GM18499 (cell line): Measurements from ENCODE around the gene ASPM.
"Not testable (repeated sequence)": the region's sequence is repeated elsewhere in the genome, so short reads cannot be mapped to it uniquely, and the experiment has no call there.

ENCODE experiments used
- ATAC-seq: cut with Tn5 transposase; IDR thresholded peaks from one replicate; pipeline ENCODE4 v1.9.1; 2021; ENCODE audit warnings: moderate number of reproducible peaks; ENCODE audit not compliant: insufficient read depth, unreplicated experiment

Gene ASPM

GRCh38 chr1:197144570-197145325, 1.7 kb downstream of the ASPM start:
- ATAC-seq, result no peak

DNA sequence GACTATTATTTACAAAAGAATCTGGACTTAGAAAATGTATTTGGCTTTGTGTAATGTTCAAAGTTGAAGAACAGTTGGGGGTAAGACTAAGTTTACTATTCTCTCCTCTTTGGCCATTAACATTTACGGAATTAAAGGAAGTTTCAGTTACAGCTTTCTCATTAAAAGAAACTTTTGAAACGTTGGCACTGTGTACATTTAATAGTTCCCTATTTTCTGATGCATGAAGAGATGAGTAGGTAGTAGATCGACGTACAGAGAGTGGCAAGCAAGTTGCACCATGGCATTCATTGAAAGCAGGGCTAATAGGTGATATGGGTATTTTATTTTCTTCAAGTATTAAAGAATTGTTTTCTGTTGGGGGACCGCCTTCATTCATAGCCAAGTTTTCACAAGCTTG, 3.2 kb downstream of the ASPM start:
- no peak for ATAC-seq

DNA sequence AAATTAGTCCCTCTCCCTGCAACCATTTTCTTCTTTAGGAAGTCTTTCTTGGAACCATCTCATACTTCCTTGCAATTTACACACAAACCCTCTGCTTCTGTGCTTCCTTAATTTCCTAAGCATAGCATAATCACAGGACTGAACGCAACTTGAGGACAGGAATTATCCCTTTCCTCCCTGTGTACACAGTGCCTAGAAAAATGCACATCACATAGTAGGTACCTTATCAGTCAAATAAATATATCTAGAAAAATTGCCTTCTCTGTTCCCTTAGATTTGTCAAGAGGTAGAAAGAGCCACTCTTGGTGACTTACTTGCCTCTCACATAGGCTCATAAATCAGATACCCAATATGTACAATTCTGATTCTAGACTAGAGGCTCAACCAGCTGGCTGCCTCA, 4.9 kb downstream of the ASPM start:
- no peak for ATAC-seq

DNA sequence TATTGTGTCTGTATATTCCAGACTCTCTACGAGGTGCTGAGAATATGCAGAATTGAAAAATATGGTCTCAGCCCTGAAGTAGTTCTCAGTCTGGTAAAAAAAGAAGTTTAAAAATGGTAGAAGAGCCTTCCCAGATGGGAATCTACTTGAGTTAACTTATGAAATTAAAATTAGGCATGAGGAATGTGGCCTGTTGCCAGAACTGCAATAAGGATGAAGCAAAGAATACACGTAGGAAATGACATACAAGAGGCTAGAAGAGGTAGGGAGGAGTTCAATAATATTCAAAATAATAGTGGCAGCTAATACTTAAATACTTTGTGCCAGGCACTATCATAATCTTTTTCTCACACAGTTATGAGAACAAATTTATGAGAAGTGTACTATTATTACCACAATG, 6.3 kb downstream of the ASPM start:
- ATAC-seq, result no peak

GRCh38 chr1:197139169-197139568, 7.3 kb downstream of the ASPM start:
- ATAC-seq, result no peak

GRCh38 chr1:197137322-197137721, 9.1 kb downstream of the ASPM start:
- ATAC-seq, result no peak

DNA sequence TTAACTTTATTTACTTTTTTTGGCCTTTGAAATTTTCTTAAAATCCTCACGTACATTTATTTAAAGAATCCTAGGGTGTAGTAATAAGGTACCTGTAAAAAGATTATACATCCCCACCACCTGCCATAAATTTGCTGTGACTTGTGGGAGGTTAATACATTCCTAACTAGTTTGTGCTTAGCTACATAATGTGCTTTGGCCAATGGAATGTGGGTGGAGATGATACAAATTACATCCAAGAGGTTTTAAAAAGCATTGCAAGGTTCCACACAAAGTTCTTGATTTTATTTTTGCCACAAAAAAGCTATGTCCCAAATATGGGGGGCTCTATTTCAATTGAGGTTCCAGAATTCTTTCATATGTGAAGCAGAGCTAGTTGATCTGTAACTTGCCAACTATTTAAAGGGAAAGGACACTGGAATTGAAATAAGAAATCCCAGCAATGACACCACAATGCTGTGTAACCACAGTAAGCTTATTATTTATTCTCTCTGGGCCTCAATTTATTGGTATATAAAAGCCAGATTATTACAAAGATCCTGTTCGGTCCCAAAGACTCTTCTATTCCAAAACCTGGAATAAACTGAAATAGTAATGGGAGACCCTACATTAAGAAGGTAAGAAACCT, 15.7 kb downstream of the ASPM start:
- no peak for ATAC-seq

DNA sequence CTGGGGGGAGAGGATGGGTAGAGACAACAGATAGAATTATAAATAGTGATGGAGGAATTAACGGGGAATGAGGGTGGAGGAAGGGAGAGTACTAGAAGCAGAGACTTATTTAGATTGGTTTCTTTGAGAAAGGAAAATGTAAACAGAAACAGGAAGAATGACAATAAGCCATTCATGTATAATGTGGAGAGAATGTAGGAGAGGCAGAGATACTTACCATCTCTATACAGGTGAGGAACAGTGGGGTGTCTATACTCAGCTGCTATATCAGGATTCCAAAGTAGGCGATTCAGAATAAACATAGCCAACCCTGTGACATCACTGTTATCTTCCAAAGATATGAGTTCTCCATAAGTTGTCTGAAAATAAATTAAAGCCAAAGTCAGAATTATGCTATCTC, 16.8 kb downstream of the ASPM start:
- ATAC-seq, result no peak

DNA sequence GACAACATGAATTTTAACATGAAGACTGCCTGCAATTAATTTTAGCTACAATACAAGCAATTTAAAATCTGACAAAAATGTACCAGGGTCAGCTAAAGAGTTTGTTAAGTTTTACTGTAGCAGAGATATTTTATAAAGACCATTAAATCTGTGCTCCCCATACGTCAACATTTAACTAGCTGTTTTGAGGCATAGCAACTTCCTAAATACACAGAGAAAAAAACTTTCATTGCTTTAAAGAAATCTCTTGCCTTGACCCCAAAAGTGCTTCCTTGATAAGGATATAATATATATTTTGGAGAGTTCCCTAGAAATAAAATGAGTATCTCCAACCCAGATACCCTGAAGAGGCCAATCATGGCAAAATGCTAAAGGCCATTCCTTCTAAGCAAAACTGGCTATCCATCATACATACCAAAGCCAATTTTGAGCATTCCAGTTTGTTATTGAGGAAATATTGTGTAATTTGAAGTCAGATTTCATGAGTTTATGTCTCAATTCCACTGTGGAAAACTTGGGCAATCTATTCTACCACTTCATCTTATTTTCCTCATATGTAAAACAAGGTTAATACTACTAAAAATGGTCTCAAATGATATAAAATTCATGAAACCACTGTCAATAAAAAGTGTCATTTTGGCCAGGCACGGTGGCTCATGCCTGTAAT, 19.1 kb downstream of the ASPM start:
- no peak for ATAC-seq

DNA sequence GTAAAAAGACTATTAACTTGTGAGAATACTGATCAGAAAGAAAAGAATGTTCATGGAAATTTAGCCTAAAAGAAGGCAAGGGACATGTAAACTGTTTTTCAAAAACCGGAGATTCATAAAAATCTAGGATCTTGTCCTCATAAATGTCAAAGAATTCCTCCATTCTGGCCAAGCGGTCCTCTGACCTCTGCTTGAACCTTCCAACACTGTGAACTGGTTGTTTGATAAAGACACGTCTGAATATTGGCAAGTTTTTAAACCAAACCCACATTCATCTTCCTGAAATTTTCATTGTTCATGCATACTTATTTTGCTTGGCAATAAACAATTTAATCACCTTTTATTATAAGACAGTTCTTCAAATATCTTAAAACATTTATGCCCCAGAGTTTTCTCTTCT, 19.8 kb downstream of the ASPM start:
- no peak for ATAC-seq

DNA sequence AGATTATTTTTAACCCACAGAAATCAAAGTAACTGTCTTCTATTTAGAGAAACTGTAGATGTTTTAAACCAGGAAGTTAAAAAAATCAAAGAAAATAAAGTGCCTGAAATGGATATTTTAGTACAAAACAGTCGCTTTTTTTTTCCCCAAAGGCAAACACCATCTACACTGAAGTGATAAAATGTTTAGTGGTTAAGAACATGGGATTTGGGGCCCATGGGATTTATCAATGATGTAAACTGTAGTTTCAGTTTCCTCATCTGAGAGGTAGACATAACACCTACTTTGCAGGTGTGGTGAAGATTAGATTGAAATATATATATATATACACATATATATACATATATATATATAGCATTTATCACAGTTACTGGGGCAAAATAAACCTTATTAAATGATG, 22.1 kb downstream of the ASPM start:
- no peak for ATAC-seq

- ATAC-seq, result no peak
Observed at GRCh38 chr1:197116156-197116555, 30.3 kb downstream of the ASPM start.

DNA sequence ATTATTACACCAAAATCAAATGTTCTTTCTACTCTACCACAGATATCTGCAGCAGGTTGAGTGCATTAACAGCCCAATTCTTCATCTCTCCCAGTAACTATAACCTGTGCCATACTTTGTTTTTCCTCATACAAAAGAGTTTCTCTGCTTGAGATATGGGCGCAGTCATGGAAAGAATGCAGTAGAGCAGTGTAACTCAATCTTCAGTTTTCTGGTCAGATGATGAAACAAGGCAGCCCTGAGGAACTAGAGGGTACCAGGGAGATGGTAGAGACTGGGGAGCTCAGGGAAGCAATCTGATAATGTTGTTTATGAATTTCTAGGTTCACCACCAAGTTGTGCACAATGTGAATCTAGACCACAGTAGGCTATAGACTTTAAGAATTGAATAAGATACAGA, 39.6 kb downstream of the ASPM start:
- no peak for ATAC-seq

DNA sequence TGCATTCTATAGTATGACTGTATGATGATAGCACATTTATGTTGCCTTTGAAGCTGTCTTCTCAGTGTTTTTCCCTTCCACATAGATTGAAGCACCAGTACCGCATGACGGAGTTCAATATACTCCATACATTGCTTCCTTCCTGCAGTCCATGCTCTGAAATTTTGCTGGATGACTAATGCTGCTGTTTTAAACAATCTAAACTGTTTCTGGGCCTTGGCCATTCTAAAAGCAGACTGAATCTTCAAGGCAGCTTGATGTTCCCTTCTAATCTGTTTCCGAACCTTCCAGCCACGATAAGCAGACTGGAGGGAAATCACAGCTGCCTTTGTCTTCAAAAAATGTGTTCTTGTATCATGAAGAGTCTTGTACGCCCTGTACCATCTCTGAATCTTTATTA, 43.2 kb downstream of the ASPM start:
- ATAC-seq, result no peak

DNA sequence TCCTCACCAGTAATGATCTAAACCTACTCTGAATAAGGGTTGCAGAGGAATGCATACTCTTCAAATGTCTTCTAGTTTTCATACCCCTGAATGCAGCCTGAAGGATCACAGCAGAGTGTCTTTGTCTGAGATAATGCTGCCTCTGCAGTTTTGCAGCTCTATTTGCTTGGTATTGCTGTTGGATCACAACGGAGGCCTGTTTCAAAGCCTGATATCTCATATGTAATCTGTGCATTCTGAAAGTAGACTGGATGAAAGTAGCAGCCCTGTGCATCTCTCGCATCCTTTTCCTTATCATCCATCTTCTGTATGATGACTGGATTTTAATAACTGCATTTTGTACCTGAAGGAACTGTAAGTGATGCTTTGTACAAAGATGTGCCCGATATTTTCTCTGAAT, 44.5 kb downstream of the ASPM start:
- no peak for ATAC-seq

DNA sequence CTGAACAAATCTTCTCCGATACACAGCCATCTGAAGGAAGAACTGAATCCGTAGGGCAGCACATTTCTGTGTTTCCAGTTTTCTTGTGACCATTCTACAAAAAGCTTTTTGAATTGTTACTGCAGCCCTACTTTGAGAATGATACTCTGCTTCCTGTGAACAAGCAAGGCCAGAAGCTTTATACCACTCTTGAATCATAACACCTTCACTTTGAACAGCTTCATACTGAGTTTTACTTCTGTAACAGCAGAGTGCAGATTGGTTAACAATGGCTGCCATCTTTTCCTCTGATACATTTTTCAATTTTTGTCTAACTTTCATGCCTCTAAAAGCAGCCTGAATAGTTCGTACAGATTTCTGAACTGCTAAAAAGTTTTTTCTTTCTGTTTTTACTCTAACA, 45.8 kb downstream of the ASPM start:
- ATAC-seq, result no peak

DNA sequence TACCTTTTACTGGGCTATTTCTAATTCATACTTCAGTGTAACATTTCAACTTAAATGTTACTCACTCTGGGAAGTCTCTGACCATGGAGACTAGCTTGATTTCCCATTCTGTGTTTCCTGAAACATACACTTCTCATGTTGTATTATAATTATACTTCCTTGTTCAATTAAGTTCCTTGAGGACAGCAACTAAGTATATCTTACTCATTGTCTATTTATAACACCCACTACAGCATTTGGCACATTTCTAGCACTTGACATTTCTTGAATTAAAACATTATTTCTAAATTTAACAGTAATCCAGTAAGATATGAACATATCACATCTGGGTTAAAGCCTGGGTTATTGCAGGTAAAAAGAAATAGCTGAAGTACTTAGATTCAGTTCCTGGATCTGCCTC, 47.0 kb downstream of the ASPM start:
- no peak for ATAC-seq

DNA sequence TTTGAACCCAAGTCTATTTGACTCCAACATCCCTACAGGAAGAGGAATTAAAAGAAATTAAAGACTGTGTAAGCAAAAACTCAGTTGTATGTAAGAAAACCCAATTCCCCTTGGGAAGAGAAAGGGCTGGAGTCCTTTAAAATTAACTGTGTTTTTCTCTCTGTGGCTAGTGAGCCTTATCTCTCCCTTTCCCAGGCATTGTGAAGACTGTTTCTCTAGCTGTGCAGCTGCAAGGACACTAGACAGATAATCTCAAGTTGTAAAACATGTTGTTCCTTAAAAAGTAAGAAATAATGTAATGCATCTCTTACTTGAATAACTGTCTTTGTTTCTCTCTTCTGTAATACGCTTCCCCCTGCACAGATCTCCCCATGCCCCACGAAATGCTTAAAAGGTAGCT, 49.5 kb downstream of the ASPM start:
- not testable (repeated sequence) for ATAC-seq

DNA sequence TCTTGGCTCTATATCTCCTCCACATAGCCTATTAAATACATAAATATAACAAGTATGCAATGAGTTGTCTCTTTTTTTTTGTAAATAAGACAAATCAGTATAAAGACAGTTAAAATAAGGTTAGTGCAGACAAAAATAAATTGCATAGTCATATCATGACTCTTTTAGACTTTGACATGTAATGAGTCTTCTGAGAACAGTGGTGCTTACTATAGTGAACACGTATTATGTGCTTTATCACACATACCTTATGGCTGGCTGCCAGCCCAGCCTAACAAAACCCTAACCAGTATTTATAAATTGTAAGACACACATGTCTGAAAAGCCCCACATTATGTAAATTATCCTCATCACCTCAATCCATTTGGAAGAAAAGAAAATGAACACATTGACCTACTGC, 50.3 kb downstream of the ASPM start:
- ATAC-seq, result peak; percentile 53

DNA sequence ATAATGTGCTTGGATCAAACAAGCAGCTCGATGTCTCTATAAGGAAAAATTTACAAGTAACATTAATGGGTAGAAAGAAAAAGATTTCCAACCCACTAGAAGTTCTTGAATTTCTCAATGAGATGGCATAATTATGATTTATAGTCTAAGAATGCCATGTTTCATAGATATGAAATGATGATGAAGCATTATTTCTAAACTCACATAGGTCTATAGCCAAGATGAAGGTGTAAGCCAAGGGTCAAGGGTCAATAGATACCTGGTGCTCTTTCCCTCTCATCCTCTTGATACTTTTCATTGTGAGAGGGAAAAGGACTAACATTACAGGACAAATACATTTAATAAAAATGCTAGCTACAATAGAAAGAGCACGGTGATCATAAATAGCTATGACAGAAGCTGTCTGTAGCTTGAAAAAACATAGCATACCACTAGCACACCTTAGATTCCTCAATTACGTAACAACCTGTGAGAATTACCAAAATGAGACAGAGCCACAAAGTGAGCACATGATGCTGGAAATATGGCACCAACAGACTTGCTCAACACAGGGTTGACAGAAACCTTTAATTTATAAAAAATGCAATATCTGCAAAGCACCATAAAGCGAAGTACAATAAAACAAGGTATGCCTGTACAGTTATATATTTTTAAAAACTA, 53.1 kb downstream of the ASPM start:
- ATAC-seq, result no peak

GRCh38 chr1:197092491-197093023, 53.9 kb downstream of the ASPM start:
- no peak for ATAC-seq
